ENCODE data around the gene PNPLA5. TPM values are rescaled to one million over a fixed set of nuclear protein-coding genes. Genes with fewer than 3 reads are reported as not detected.
"Not testable (repeated sequence)": the region's sequence is repeated elsewhere in the genome, so short reads cannot be mapped to it uniquely, and the experiment has no call there.

PNPLA5 gene
- total and polyA plus RNA-seq, 10 donors, result not detected

DNA sequence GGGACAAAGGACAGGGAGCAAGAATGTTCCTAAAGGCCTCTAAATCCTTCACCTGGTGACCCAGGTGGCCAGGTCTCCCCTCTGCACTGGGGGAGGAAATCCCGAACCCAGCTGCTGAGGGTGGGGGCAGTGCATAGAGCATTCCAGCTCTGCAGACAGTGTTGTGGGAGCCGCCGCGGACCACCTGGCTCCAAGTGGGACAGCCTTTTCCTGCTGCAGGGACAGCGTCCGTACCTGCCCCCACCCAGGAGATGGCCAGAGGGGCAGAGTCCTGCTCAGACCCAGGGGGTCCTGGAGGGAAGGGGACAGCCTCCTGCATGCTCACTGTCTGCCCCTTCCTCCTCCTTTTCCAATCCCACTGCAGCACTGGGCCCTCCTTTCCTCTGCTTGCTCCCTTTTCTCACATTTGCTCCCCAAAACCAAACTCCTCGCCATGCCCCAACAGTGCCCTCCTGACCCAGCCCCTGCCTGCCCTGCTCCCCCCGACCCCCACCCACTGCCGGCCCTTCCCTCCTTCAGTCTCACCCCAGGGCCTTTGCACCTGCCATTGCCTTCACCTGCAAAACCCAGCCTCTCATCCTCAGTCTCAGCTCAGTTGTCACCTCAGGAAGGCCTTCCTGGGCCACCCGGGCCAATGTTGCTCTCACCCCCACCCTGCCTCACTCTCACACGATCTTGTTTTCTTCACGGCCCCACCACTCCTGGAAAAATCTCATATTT lies 12.8 kb downstream of the PNPLA5 start:
- intact Hi-C loops (cut with DNase I; ENCODE audit: low total_unique reads), result no loop called here
- no peak overlapping the region for H3K4me3 ChIP-seq
- DNase-seq, result peak; percentile 49
- WGBS, 5 donors, result 70 to 79% (median 71%) methylated on average over 12 of the region's 12 CpGs
- H3K4me1 ChIP-seq, result no peaks in the 10 kb centered on the region
- TF ChIP-seq, protein P1, sequence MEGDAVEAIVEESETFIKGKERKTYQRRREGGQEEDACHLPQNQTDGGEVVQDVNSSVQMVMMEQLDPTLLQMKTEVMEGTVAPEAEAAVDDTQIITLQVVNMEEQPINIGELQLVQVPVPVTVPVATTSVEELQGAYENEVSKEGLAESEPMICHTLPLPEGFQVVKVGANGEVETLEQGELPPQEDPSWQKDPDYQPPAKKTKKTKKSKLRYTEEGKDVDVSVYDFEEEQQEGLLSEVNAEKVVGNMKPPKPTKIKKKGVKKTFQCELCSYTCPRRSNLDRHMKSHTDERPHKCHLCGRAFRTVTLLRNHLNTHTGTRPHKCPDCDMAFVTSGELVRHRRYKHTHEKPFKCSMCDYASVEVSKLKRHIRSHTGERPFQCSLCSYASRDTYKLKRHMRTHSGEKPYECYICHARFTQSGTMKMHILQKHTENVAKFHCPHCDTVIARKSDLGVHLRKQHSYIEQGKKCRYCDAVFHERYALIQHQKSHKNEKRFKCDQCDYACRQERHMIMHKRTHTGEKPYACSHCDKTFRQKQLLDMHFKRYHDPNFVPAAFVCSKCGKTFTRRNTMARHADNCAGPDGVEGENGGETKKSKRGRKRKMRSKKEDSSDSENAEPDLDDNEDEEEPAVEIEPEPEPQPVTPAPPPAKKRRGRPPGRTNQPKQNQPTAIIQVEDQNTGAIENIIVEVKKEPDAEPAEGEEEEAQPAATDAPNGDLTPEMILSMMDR (IDR thresholded peaks at IDR 0.05 in 8 of 11, conservative IDR thresholded peaks at IDR 0.05 in 3 of 11), result no peak
- TF ChIP-seq POLR2AphosphoS5 (IDR thresholded peaks at IDR 0.05) (no peak), POLR2A (IDR thresholded peaks at IDR 0.05) (no peak)
- no peaks in the 10 kb centered on the region for H3K9me3 ChIP-seq
- H3K36me3 ChIP-seq, result no peaks in the 10 kb centered on the region
- H3K27ac ChIP-seq, result no peak overlapping the region
- peaks cover 0 to 90% (median 15%) of the 10 kb centered on the region in 7 donors for H3K27me3 ChIP-seq (replicated peaks in 1 of 7)

DNA sequence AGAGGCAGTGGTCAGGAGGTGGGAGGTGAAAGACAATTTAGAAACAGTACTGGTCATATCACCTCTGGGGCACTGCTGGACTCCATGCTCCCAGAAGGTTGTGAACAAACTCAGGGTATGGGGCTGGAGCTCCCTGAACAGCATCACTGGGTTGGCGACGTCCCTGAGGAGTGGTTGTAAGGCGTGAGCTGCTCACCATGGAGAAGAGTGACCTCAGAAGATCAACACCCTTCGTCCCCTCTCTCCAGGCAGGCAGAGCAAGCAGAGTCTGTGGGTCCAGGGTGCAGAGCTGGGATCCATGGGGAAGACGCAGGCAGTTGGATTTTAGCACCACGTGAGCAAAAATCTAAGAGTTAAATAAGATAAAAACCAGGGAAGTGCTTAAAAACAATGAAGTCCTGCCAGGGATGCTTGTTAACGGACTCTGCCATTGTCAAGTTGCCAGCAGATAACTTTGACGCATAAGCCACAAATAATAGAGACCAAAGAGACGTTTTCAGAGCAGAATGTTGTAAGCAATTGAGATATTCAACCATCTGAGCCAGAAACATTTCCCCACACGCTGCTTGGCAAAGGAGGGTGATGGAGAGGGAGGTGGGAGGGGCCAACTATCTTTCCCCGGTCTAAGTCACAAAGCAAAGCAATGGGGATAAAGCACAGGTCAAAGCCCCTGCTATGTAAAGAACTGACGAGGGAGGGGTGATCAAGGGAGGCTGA lies 13.6 kb downstream of the PNPLA5 start:
- Histone ChIP-seq H3K9me3 (no peaks in the 10 kb centered on the region), H3K27me3 (replicated peaks in 1 of 7) (peaks cover 0 to 93% (median 15%) of the 10 kb centered on the region in 7 donors)

DNA sequence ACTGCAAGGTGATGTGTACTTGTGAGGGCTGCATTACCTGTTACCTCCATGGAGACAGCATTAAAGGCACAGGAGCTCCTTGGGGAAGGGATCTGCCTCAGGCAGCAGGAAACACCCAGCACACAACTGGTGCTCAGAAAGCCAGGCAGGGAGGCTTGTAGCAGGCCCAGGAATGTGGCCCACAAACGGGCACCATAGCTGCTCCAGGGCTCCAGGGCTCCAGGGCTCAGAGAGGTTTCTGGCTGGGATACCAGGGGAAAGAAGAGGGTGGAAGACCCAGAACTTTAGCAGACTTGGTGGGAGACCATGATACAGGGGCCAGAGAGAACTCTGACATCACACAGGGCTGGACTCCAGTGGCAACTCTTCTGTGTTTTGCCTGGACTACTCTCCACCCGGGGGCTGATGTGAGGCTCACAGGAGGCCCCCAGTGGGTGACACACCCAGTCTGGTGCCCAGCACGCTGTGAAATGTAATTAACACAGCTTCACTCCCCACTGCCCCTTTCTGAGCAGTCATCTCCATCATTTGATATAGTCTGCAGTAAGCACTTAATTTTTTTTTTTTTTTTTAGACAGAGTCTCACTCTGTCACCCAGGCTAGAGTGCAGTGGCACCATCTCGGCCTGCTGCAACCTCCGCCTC lies 14.8 kb downstream of the PNPLA5 start:
- peak; percentile 54 for DNase-seq
- Histone ChIP-seq H3K36me3 (no peaks in the 10 kb centered on the region), H3K9me3 (peaks cover 0 to 6% (median 0%) of the 10 kb centered on the region in 8 donors), H3K27ac (no peak overlapping the region), H3K4me3 (no peak overlapping the region), H3K4me1 (no peaks in the 10 kb centered on the region), H3K27me3 (replicated peaks in 1 of 7) (peaks cover 0 to 85% (median 15%) of the 10 kb centered on the region in 7 donors)
- 62 to 84% (median 69%) methylated on average over 5 of the region's 5 CpGs for WGBS, 5 donors
- TF ChIP-seq POLR2A (IDR thresholded peaks at IDR 0.05), result no peak
- no peak for TF ChIP-seq POLR2AphosphoS5 (IDR thresholded peaks at IDR 0.05)
- intact Hi-C loops (cut with DNase I; ENCODE audit: low total_unique reads), result no loop called here

More for the DNA sequence above, 13.6 kb downstream of the PNPLA5 start:
- DNase-seq, result peak; percentile 27
- no peak overlapping the region for H3K4me3 ChIP-seq
- 54 to 73% (median 71%) methylated on average over 12 of the region's 12 CpGs for WGBS, 5 donors
- H3K36me3 ChIP-seq, result no peaks in the 10 kb centered on the region
- H3K4me1 ChIP-seq, result no peaks in the 10 kb centered on the region
- no peak for TF ChIP-seq POLR2A (IDR thresholded peaks at IDR 0.05)
- TF ChIP-seq, protein P1 (IDR thresholded peaks at IDR 0.05 in 8 of 11, conservative IDR thresholded peaks at IDR 0.05 in 3 of 11), result no peak
- TF ChIP-seq POLR2AphosphoS5 (IDR thresholded peaks at IDR 0.05), result no peak
- intact Hi-C loops (cut with DNase I; ENCODE audit: low total_unique reads), result no loop called here
- H3K27ac ChIP-seq, result no peak overlapping the region

DNA sequence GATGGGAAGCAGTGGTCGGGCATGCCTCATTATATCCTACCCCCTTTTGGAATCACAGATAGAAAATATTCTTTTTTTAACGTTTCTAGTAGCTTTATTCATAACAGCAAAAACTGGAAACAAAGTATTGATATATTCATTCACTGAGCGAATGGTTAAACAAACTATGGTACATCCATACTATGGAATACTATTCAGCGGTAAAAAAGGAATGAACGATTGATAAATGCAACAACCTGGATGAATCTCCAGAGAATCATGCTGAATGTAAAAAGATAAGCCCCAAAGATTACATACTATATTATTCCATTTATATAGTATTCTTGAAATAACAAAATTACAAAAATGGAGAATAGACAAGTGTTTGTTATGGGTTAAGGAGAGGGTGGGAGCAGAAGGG lies 22.0 kb downstream of the PNPLA5 start:
- TF ChIP-seq, protein P1 (IDR thresholded peaks at IDR 0.05 in 8 of 11, conservative IDR thresholded peaks at IDR 0.05 in 3 of 11), result no peak
- TF ChIP-seq POLR2A (IDR thresholded peaks at IDR 0.05) (no peak), POLR2AphosphoS5 (IDR thresholded peaks at IDR 0.05) (no peak)
- H3K36me3 ChIP-seq, result no peaks in the 10 kb centered on the region
- DNase-seq, result no peak
- intact Hi-C loops (cut with DNase I; ENCODE audit: low total_unique reads), result no loop called here
- 84 to 90% (median 89%) methylated on average over 5 of the region's 5 CpGs for WGBS, 5 donors
- H3K27ac ChIP-seq, result no peak overlapping the region
- H3K9me3 ChIP-seq, result peaks cover 0 to 36% (median 25%) of the 10 kb centered on the region in 8 donors
- no peaks in the 10 kb centered on the region for H3K4me1 ChIP-seq
- H3K4me3 ChIP-seq, result no peak overlapping the region
- peaks cover 0 to 58% (median 6%) of the 10 kb centered on the region in 7 donors for H3K27me3 ChIP-seq (replicated peaks in 1 of 7)

DNA sequence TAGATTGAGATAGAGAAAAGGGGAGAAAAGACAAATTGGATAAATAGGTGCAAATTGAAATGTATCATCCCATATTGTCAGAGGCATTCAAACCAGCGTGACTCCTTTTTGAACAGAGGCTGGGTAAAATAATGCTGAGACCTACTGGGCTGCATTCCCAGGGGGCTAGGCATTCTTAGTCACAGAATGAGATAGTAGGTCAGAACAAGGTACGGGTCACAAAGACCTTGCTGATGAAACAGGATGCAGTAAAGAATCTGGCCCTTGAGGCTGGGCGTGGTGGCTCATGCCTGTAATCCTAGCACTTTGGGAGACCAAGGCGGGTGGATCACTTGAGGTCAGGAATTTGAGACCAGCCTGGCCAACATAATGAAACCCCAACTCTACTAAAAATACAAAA lies 22.8 kb downstream of the PNPLA5 start:
- intact Hi-C loops (cut with DNase I; ENCODE audit: low total_unique reads); H3K4me1 ChIP-seq: not testable (repeated sequence)
- 54 to 86% (median 77%) methylated on average over 4 of the region's 4 CpGs for WGBS, 5 donors

More for the DNA sequence above, 22.8 kb downstream of the PNPLA5 start:
- Histone ChIP-seq H3K9me3 (peaks cover 0 to 36% (median 25%) of the 10 kb centered on the region in 8 donors), H3K27me3 (replicated peaks in 1 of 7) (peaks cover 0 to 58% (median 8%) of the 10 kb centered on the region in 7 donors)
- not testable (repeated sequence) for H3K27ac ChIP-seq, H3K36me3 ChIP-seq, DNase-seq, H3K4me3 ChIP-seq
